Stomach (tissue), 4 donors: ENCODE results near the gene C1orf21.

Experiments used
- EP300 ChIP-seq: sonication (generic); formaldehyde crosslinking; IDR thresholded peaks from one replicate; pipeline ENCODE4 v1.6.1; 2017; ENCODE audit warnings: antibody characterized with exemption
- TF ChIP-seq, protein P1 (sequence below), 7 experiments: fragments of 450-650 bp in 4 of 7; fragments of 200-600 bp in 3 of 7; sonication (generic) in 3 of 7; IDR thresholded peaks; one replicate each; pipeline ENCODE4 v1.5.1; 2016 to 2019; ENCODE audit warnings: antibody characterized with exemption in 7 of 7, control low read depth in 2 of 7, mild to moderate bottlenecking in 1 of 7

GRCh38 chr1:184536246-184536985, 149.6 kb downstream of the C1orf21 start:
- TF ChIP-seq, protein P1, sequence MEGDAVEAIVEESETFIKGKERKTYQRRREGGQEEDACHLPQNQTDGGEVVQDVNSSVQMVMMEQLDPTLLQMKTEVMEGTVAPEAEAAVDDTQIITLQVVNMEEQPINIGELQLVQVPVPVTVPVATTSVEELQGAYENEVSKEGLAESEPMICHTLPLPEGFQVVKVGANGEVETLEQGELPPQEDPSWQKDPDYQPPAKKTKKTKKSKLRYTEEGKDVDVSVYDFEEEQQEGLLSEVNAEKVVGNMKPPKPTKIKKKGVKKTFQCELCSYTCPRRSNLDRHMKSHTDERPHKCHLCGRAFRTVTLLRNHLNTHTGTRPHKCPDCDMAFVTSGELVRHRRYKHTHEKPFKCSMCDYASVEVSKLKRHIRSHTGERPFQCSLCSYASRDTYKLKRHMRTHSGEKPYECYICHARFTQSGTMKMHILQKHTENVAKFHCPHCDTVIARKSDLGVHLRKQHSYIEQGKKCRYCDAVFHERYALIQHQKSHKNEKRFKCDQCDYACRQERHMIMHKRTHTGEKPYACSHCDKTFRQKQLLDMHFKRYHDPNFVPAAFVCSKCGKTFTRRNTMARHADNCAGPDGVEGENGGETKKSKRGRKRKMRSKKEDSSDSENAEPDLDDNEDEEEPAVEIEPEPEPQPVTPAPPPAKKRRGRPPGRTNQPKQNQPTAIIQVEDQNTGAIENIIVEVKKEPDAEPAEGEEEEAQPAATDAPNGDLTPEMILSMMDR (IDR thresholded peaks at IDR 0.05): no peak
- TF ChIP-seq EP300: no peak
